SK-N-MC (cell line): ENCODE data around the gene STOM.

Experiments
- EZH2 ChIP-seq: fragments of 200-600 bp; sonication (generic); IDR thresholded peaks from one replicate; pipeline ENCODE4 v1.6.1; 2017; ENCODE audit warnings: antibody characterized with exemption
- FOXP2 ChIP-seq: optimal IDR thresholded peaks from 2 replicates; pipeline ENCODE3; 2011; ENCODE audit warnings: mild to moderate bottlenecking, moderate library complexity; ENCODE audit not compliant: insufficient read depth; ENCODE audit errors: extremely low read length, control extremely low read depth
- POLR2AphosphoS5 ChIP-seq: IDR thresholded peaks from 2 replicates; pipeline ENCODE4 v1.6.1; 2012; ENCODE audit warnings: mild to moderate bottlenecking, low read depth, low read length, borderline replicate concordance

DNA sequence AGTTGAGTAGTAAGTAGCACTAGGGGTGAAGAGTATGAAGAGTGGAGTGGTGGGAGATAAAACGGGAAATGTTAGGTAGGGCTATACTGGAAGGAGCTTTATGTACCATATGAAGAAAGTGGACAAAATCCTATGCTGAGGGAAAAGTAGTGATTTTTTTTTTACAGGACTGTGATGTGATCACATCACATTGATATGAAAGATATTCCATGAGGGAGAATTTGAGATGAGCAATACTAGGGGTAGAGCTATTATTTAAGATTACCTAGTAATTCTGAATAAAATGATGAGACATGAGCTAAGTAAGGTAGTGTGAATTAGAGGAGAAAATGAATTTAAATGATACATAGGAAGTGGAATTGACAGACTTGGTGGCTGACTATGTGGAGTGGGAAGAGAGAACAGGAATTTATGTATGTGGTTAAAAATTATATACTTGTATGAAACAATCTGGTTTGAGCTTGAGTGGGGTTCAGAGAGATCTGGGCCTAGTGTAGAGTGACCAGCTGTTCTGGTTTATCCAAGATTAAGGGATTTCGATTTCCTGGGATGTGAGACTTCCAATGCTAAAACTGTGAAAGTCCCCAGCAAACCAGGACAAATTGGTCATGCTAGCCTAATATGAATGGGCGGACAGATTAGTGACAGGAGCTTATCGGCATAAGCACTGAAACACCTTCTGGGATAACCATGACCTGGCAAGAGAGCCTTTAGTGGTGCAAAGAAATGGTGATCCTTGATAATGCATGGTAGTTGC, 29.3 kb upstream of the STOM start:
- TF ChIP-seq POLR2AphosphoS5, result no peak
- TF ChIP-seq EZH2, result no peak
- no peak for TF ChIP-seq FOXP2
